Pulmonary artery endothelial cell (primary cell): ENCODE results near the gene POM121. TPM values are rescaled to one million over a fixed set of nuclear protein-coding genes. Genes with fewer than 3 reads are reported as not detected.
"Not testable (repeated sequence)": the region's sequence is repeated elsewhere in the genome, so short reads cannot be mapped to it uniquely, and the experiment has no call there.

Experiments used
- DNase-seq: peaks from one replicate; pipeline ENCODE4 v3.0.0-alpha.2; 2011; ENCODE audit warnings: low read depth, low spot score
- total RNA-seq: library from RNA; depleted of rRNA; stranded (reverse); fragments of >200 nt; gene quantifications from 2 replicates; pipeline ENCODE4 v1.2.3, GENCODE V29; 2014

The POM121 gene
- total RNA-seq, 1 donor from 2014 or later, result 5.2 TPM

GRCh38 chr7:72995484-72995883 lies 70.6 kb downstream of the POM121 start:
- DNase-seq, result not testable (repeated sequence)

DNA sequence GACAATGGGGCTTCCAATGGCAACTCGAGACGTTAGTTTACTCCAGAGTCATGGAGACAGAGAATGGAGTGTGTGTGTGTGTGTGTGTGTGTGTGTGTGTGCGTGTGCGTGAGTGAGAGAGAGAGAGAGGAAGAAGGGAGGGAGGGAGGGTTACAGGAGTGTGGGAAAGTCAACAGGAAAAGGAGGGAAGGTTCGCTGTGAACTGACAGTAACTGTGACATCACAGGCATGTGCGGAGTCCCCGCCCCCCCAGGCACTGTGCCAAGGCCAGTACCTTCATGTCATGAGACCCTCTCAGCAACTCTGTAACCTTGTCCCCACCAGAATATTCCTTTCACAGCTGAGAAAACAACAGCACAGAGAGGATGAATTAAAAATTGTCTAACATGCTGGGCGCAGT lies 72.6 kb downstream of the POM121 start:
- not testable (repeated sequence) for DNase-seq

DNA sequence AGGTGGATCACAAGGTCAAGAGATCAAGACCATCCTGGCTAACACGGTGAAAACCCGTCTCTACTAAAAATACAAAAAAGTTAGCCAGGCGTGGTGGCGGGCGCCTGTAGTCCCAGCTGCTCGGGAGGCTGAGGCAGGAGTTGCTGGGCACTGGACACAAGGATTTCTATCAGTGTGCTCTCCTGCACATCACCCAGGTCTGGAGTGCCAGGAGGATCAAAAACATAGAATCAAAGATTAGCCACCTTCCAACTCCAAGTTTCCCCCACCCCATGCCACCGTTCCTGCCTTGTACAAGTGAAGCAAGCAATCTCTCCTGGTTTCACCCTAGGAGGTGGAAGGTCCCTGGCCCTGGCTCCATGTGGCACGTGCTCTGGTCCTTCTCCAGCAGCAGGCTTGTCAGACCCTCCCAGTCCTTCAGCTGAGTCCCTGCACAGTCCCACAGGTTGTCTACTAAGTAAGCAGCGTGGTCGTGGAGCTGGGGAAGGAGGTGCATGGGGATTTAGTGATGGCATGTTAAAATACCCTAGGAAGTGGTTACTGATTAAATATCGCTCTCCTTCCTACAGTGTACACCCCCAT lies 73.1 kb downstream of the POM121 start:
- not testable (repeated sequence) for DNase-seq

Other genes starting within 250 kb of the POM121 start
- 1.1 and 8.9 TPM in 2 replicates for gene TYW1B, start 96.9 kb upstream of the POM121 start, total RNA-seq
- gene TRIM74, start 44.4 kb downstream of the POM121 start, total RNA-seq, result not detected in 2 replicates
- gene SPDYE8, start 104.7 kb downstream of the POM121 start, total RNA-seq, result not detected in 2 replicates
- not detected in 2 replicates for gene SPDYE11, start 132.8 kb downstream of the POM121 start, total RNA-seq
- not detected in 2 replicates for gene SPDYE9, start 160.9 kb downstream of the POM121 start, total RNA-seq